HepG2 (cell line): Measurements from ENCODE around the gene LCE3B. TPM values are rescaled to one million over a fixed set of nuclear protein-coding genes. Genes with fewer than 3 reads are reported as not detected.

Experiments used
- ATAC-seq: fragments of 200-7000 bp; cut with Tn5 transposase; 3 replicates; pipeline ENCODE4 v1.9.1; 2020; ENCODE audit warnings: mild to moderate bottlenecking, moderate library complexity
- BruUV-seq: library from RNA; stranded (reverse); fragments of 400-500 nt; replicated peaks from 2 replicates; lab custom pipeline; 2021; lab: Mats Ljungman, UMichigan
- CTCF ChIA-PET: fragments of 300-600 bp; formaldehyde crosslinking; extraction: SDS; loops from one replicate; lab custom pipeline; 2021; ENCODE audit warnings: low total read pairs, inconsistent platforms, low intra/inter-chr PET ratio; lab: Yijun Ruan, JAX
- POLR2A ChIA-PET: fragments of 350-600 bp; sonication (Branson Sonifier 250); formaldehyde crosslinking; loops from one replicate; lab custom pipeline; 2020; ENCODE audit warnings: antibody characterized with exemption, inconsistent platforms; lab: Yijun Ruan, JAX
- DNase-seq: peaks from one replicate; pipeline ENCODE4 v3.0.0-alpha.2; 2015; ENCODE audit warnings: low spot score
- FAIRE-seq: peaks from 3 replicates; lab custom pipeline; 2011; peaks lifted over from hg19 to GRCh38; lab: Jason Lieb, UNC
- H2AFZ ChIP-seq: one replicate; pipeline ENCODE4 v1.6.1; 2011; ENCODE audit warnings: low read length, inconsistent platforms
- H3K27ac ChIP-seq: fragments of 300-600 bp; 3 replicates; pipeline ENCODE4 v1.8.0; 2011; ENCODE audit warnings: mixed run types, mild to moderate bottlenecking, mixed read lengths, low read length, inconsistent platforms; ENCODE audit not compliant: insufficient read depth; ENCODE audit errors: extremely low read length
- H3K27me3 ChIP-seq, 2 experiments: fragments of 200-600 bp in 1 of 2; 2 replicates in 1 of 2; 3 replicates in 1 of 2; pipeline versions ENCODE4 v1.6.0 to v1.8.0; 2011; ENCODE audit warnings: low read length in 2 of 2, mild to moderate bottlenecking in 2 of 2, moderate library complexity in 2 of 2, inconsistent platforms in 1 of 2; ENCODE audit not compliant: insufficient read depth in 2 of 2, control insufficient read depth in 1 of 2
- H3K36me3 ChIP-seq, 2 experiments: fragments of 200-600 bp in 1 of 2; replicated peaks in 1 of 2; 2 replicates in 1 of 2; 3 replicates in 1 of 2; pipeline versions ENCODE4 v1.5.1 to v1.8.0; 2011; ENCODE audit warnings: low read length in 2 of 2, inconsistent platforms in 1 of 2; ENCODE audit not compliant: insufficient read depth in 2 of 2, control insufficient read depth in 1 of 2
- H3K4me1 ChIP-seq: 2 replicates; pipeline ENCODE4 v1.5.1; 2012; ENCODE audit warnings: low read length, inconsistent platforms; ENCODE audit not compliant: insufficient read depth
- H3K4me2 ChIP-seq: 2 replicates; pipeline ENCODE4 v1.6.0; 2011; ENCODE audit warnings: low read depth, low read length, inconsistent platforms
- H3K4me3 ChIP-seq, 3 experiments: fragments of 200-600 bp in 1 of 3; sonication (generic), shearing (Covaris generic) in 1 of 3; replicated peaks in 1 of 3; 2 replicates each; pipeline ENCODE4 v1.5.1; 2011 to 2016; ENCODE audit warnings: low read length in 3 of 3, inconsistent platforms in 2 of 3, low read depth in 2 of 3, mild to moderate bottlenecking in 2 of 3, control low read depth in 1 of 3, mixed read lengths in 1 of 3; ENCODE audit not compliant: insufficient read depth in 1 of 3
- H3K79me2 ChIP-seq: one replicate; pipeline ENCODE4 v1.6.1; 2011; ENCODE audit warnings: low read length, inconsistent platforms; ENCODE audit not compliant: insufficient read depth
- H3K9ac ChIP-seq: 2 replicates; pipeline ENCODE4 v1.6.0; 2011; ENCODE audit warnings: mild to moderate bottlenecking, low read depth, low read length, inconsistent platforms; ENCODE audit not compliant: insufficient read depth
- H3K9me3 ChIP-seq: 2 replicates; pipeline ENCODE4 v1.5.1; 2012; ENCODE audit warnings: mild to moderate bottlenecking, low read length
- H4K20me1 ChIP-seq: 2 replicates; pipeline ENCODE4 v1.6.0; 2011; ENCODE audit warnings: inconsistent platforms, mild to moderate bottlenecking, low read length, moderate library complexity; ENCODE audit not compliant: insufficient read depth
- FUBP1 ChIP-seq: sonication (generic); formaldehyde crosslinking; IDR thresholded peaks from 2 replicates; pipeline ENCODE4 v1.5.1; 2020; ENCODE audit warnings: missing genetic modification reagents, mild to moderate bottlenecking, borderline replicate concordance
- GTF3A ChIP-seq: sonication (generic); formaldehyde crosslinking; conservative IDR thresholded peaks from 2 replicates; pipeline ENCODE4 v1.4.0; 2020; ENCODE audit warnings: mild to moderate bottlenecking, missing genetic modification reagents
- HDAC1 ChIP-seq: sonication (generic); formaldehyde crosslinking; IDR thresholded peaks from 2 replicates; pipeline ENCODE4 v1.5.1; 2020; ENCODE audit warnings: mild to moderate bottlenecking, missing genetic modification reagents
- NCOA5 ChIP-seq: sonication (generic); formaldehyde crosslinking; IDR thresholded peaks from 2 replicates; pipeline ENCODE4 v1.4.0; 2020; ENCODE audit warnings: missing genetic modification reagents
- NFE2 ChIP-seq: sonication (generic); formaldehyde crosslinking; IDR thresholded peaks from 2 replicates; pipeline ENCODE4 v1.4.0; 2020; ENCODE audit warnings: missing genetic modification reagents
- PAF1 ChIP-seq: IDR thresholded peaks from 2 replicates; pipeline ENCODE4 v1.6.1; 2016; ENCODE audit warnings: missing genetic modification reagents, missing compliant biosample characterization
- SSRP1 ChIP-seq: IDR thresholded peaks from 2 replicates; pipeline ENCODE4 v1.6.1; 2016; ENCODE audit warnings: control low read depth
- ZNF331 ChIP-seq: sonication (generic); formaldehyde crosslinking; IDR thresholded peaks from 2 replicates; pipeline ENCODE4 v1.4.0; 2020; ENCODE audit warnings: missing genetic modification reagents
- ZNF484 ChIP-seq: sonication (generic); formaldehyde crosslinking; IDR thresholded peaks from 2 replicates; pipeline ENCODE4 v1.5.1; 2020; ENCODE audit warnings: mild to moderate bottlenecking, low read depth, missing genetic modification reagents, borderline replicate concordance
- ZNF501 ChIP-seq: sonication (generic); formaldehyde crosslinking; IDR thresholded peaks from 2 replicates; pipeline ENCODE4 v1.5.1; 2020; ENCODE audit warnings: mild to moderate bottlenecking, moderate library complexity, missing genetic modification reagents
- ZNF660 ChIP-seq: sonication (generic); formaldehyde crosslinking; IDR thresholded peaks from 2 replicates; pipeline ENCODE4 v1.5.1; 2020; ENCODE audit warnings: mild to moderate bottlenecking, low read depth, missing genetic modification reagents, borderline replicate concordance
- ZNF674 ChIP-seq: sonication (generic); formaldehyde crosslinking; IDR thresholded peaks from 2 replicates; pipeline ENCODE4 v1.5.0; 2020; ENCODE audit warnings: low read depth, mild to moderate bottlenecking, missing genetic modification reagents
- ZSCAN29 ChIP-seq: sonication (generic); formaldehyde crosslinking; conservative IDR thresholded peaks from 2 replicates; pipeline ENCODE4 v1.4.0; 2020; ENCODE audit warnings: mild to moderate bottlenecking, missing genetic modification reagents
- ZSCAN31 ChIP-seq: sonication (generic); formaldehyde crosslinking; IDR thresholded peaks from 2 replicates; pipeline ENCODE4 v1.5.0; 2020; ENCODE audit warnings: low read depth, mild to moderate bottlenecking, missing genetic modification reagents
- whole genome bisulfite sequencing: methylation state at CpG from one replicate; pipeline ENCODE4 v1.1.6; 2017; ENCODE audit warnings: low lambda C conversion rate; 5-methylcytosine and 5-hydroxymethylcytosine counted together
- in situ Hi-C: cut with HindIII; loops from 2 replicates; pipeline ENCODE4 v1.10.0; 2017; ENCODE audit warnings: low pct_unique_long_range_greater_than_20kb; ENCODE audit not compliant: extremely low pct_ligation_motif_present
- intact Hi-C: fragments of 100-400 bp; cut with micrococcal nuclease; formaldehyde crosslinking; loops from one replicate; pipeline ENCODE4 v1.10.0; 2022; ENCODE audit not compliant: unreplicated experiment
- polyA plus RNA-seq, 8 experiments: library from polyadenylated mRNA; depleted of rRNA in 3 of 8; stranded (reverse) in 7 of 8; unstranded in 1 of 8; fragments of >200 nt; fragmentation: Illumina TruSeq in 4 of 8; extraction: Trizol in 4 of 8; gene quantifications; 2 replicates each; pipeline versions ENCODE4 v1.2.1 to v1.2.3, GENCODE V29; 2011 to 2016; ENCODE audit warnings: low read depth in 4 of 8, missing spikeins in 1 of 8, mixed read lengths in 1 of 8; ENCODE audit not compliant: insufficient read depth in 1 of 8
- total RNA-seq, 5 experiments: library from RNA; depleted of rRNA; stranded (reverse); fragments of >200 nt; fragmentation: Illumina TruSeq; extraction: Trizol; gene quantifications; 2 replicates each; pipeline ENCODE4 v1.2.3, GENCODE V29; 2016; ENCODE audit warnings: low read depth in 1 of 5
- TF ChIP-seq, protein P1 (sequence below): sonication (generic); formaldehyde crosslinking; IDR thresholded peaks from 2 replicates; pipeline ENCODE4 v1.8.0; 2022; ENCODE audit warnings: missing genetic modification reagents, low read depth, mild to moderate bottlenecking, borderline replicate concordance

Gene LCE3B
- total and polyA plus RNA-seq, 2 of the 13 experiments (the other 11 are each of a cell fraction or from before 2014, with no cell fraction given) = not detected

DNA sequence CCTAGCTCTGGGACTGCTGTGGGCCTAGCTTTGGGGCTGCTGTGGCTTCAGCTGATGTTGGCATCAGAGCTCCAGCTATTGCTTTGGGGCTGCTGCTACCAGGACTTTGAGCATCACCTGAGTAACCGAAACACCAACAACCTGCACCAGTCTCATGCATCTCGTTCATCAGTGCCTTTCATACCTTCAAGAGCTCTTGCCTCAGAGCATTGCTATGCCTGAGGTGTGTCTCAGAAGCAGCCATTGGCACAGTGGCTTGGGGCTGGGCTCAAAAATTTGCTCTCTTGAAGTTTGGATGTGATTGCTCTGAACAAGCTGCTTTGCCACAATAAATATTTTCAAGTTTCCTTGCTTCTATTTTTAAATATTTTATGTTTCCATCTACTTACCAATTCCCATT is 42.8 kb downstream of the LCE3B start:
- Histone ChIP-seq H3K4me3 (no peak overlapping the region), H3K9me3 (no peaks in the 10 kb centered on the region), H3K4me1 (no peaks in the 10 kb centered on the region), H4K20me1 (no peaks in the 10 kb centered on the region), H2AFZ (no peak overlapping the region), H3K4me2 (no peak overlapping the region), H3K36me3 (no peaks in the 10 kb centered on the region), H3K9ac (no peak overlapping the region), H3K27me3 (no peaks in the 10 kb centered on the region), H3K79me2 (no peaks in the 10 kb centered on the region), H3K27ac (no peak overlapping the region)
- ATAC-seq (no peak), DNase-seq (no peak), FAIRE-seq (no peak)
- ChIA-PET CTCF (no interaction called here), POLR2A (no interaction called here)
- BruUV-seq = no TSS peak
- TF ChIP-seq SSRP1 (CRISPR knock-in tag) (no peak), ZNF331 (CRISPR knock-in tag) (no peak), ZNF484 (no peak), NFE2 (CRISPR knock-in tag) (no peak), ZSCAN31 (CRISPR knock-in tag) (no peak)
- TF ChIP-seq, protein P1, sequence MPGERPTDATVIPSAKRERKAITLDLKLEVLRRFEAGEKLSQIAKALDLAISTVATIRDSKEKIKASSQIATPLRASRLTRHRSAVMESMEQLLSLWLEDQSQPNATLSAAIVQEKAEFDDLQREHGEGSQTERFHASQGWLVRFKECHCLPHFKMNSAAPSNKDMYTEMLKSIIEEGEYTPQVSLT (CRISPR knock-in tag) = no peak
- no CpG with 5 or more reads among the region's 2 CpGs for WGBS
- in situ Hi-C loops (no loop called here), intact Hi-C loops (no loop called here)

GRCh38 chr1:152657677-152658076 is 44.1 kb downstream of the LCE3B start:
- no peaks in the 10 kb centered on the region for H4K20me1 ChIP-seq
- no peaks in the 10 kb centered on the region for H3K79me2 ChIP-seq
- no peak overlapping the region for H2AFZ ChIP-seq
- intact Hi-C loops (no loop called here), in situ Hi-C loops (no loop called here)
- 47% methylated on average over 4 of the region's 4 CpGs for WGBS
- no peaks in the 10 kb centered on the region for H3K36me3 ChIP-seq
- H3K4me2 ChIP-seq = no peak overlapping the region
- H3K9me3 ChIP-seq = no peaks in the 10 kb centered on the region
- FAIRE-seq = no peak
- H3K27ac ChIP-seq = no peak overlapping the region
- ATAC-seq = no peak
- POLR2A ChIA-PET = no interaction called here
- no peak overlapping the region for H3K4me3 ChIP-seq
- DNase-seq = no peak
- CTCF ChIA-PET = no interaction called here
- no peaks in the 10 kb centered on the region for H3K27me3 ChIP-seq
- TF ChIP-seq PAF1 (no peak), ZNF660 (CRISPR knock-in tag) (no peak), ZNF501 (CRISPR knock-in tag) (no peak), ZSCAN29 (no peak), HDAC1 (CRISPR knock-in tag) (no peak), GTF3A (no peak), NCOA5 (CRISPR knock-in tag) (no peak), FUBP1 (CRISPR knock-in tag) (no peak), ZNF674 (no peak)
- H3K4me1 ChIP-seq = no peaks in the 10 kb centered on the region
- BruUV-seq = no TSS peak
- no peak overlapping the region for H3K9ac ChIP-seq
